ENCODE results near the gene AQP9.
"Not testable (repeated sequence)": the region's sequence is repeated elsewhere in the genome, so short reads cannot be mapped to it uniquely, and the experiment has no call there.

Gene AQP9

GRCh38 chr15:58138106-58138505 is at the start of gene AQP9:
Gene AQP9, plus strand, starts transcription at chr15:58138381. Its CDS starts 185 bp downstream, at chr15:58138566.
- no peak for DNase-seq

GRCh38 chr15:58095415-58095814 is 42.8 kb upstream of the AQP9 start:
- DNase-seq = no peak

GRCh38 chr15:58096529-58097084 is 41.6 kb upstream of the AQP9 start:
- DNase-seq = no peak

GRCh38 chr15:58103482-58103881 is 34.7 kb upstream of the AQP9 start:
- no peak for DNase-seq

GRCh38 chr15:58108117-58108516 is 30.1 kb upstream of the AQP9 start:
- no peak for DNase-seq

GRCh38 chr15:58109419-58109818 is 28.8 kb upstream of the AQP9 start:
- no peak for DNase-seq

GRCh38 chr15:58110999-58111717 is 27.0 kb upstream of the AQP9 start:
- no peak for DNase-seq

- no peak for DNase-seq
These were observed 26.5 kb upstream of the AQP9 start for GRCh38 chr15:58111718-58112104.

- not testable (repeated sequence) for DNase-seq
These were observed 24.8 kb upstream of the AQP9 start for GRCh38 chr15:58113358-58113757.

- DNase-seq = no peak
These were observed 23.8 kb upstream of the AQP9 start for GRCh38 chr15:58114388-58114787.

- no peak for DNase-seq
These were observed 23.4 kb upstream of the AQP9 start for GRCh38 chr15:58114812-58115211.

GRCh38 chr15:58115692-58116091 is 22.5 kb upstream of the AQP9 start:
- DNase-seq = no peak

GRCh38 chr15:58117619-58118018 is 20.6 kb upstream of the AQP9 start:
- no peak for DNase-seq

- DNase-seq = no peak
These were observed 19.9 kb upstream of the AQP9 start for GRCh38 chr15:58118272-58118671.

GRCh38 chr15:58119016-58119415 is 19.2 kb upstream of the AQP9 start:
- no peak for DNase-seq

GRCh38 chr15:58124585-58124984 is 13.6 kb upstream of the AQP9 start:
- DNase-seq = no peak

- no peak for DNase-seq
These were observed 12.8 kb upstream of the AQP9 start for GRCh38 chr15:58125333-58125732.

GRCh38 chr15:58134886-58135285 is 3.3 kb upstream of the AQP9 start:
- no peak for DNase-seq

- no peak for DNase-seq
These were observed 2.5 kb upstream of the AQP9 start for GRCh38 chr15:58135511-58136174.

- DNase-seq = no peak
These were observed 1.4 kb upstream of the AQP9 start for GRCh38 chr15:58136731-58137130.

- no peak for DNase-seq
These were observed 495 bp upstream of the AQP9 start for GRCh38 chr15:58137686-58138085.

GRCh38 chr15:58139276-58139988 is 1.3 kb downstream of the AQP9 start:
- DNase-seq = no peak

GRCh38 chr15:58139989-58140522 is 1.9 kb downstream of the AQP9 start:
- DNase-seq = no peak
